ENCODE measurements around the gene MTCP1.

Gene MTCP1

GRCh38 chrX:155052738-155053498 lies 18.0 kb downstream of the MTCP1 start:
- DNase-seq, result no peak

- DNase-seq, result peak; percentile 60
Measured at GRCh38 chrX:155048977-155049619, 21.8 kb downstream of the MTCP1 start.

GRCh38 chrX:155046811-155047528 lies 24.0 kb downstream of the MTCP1 start:
- no peak for DNase-seq

- no peak for DNase-seq
Measured at GRCh38 chrX:155046129-155046810, 24.7 kb downstream of the MTCP1 start.

DNA sequence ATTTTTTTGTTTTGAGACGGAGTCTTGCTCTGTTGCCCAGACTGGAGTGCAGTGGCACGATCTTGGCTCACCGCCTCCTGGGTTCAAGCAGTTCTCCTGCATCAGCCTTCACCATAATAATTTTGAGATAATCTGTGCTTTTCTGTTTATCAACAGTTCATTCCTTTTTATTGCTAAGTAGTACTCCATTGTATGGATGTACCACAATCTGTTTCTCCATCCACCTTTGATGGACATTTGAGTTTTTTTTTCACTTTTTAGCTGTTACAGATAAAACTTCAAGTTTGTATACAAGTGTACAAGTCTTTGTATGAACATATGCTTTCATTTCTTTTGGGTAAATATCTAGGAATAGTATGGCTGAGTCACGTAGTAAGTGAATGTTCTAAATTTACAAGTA lies 35.2 kb downstream of the MTCP1 start:
- DNase-seq, result no peak

- no peak for DNase-seq
Measured at GRCh38 chrX:155031657-155032056, 39.3 kb downstream of the MTCP1 start.

GRCh38 chrX:155028877-155029291 lies 42.1 kb downstream of the MTCP1 start:
- no peak for DNase-seq

DNA sequence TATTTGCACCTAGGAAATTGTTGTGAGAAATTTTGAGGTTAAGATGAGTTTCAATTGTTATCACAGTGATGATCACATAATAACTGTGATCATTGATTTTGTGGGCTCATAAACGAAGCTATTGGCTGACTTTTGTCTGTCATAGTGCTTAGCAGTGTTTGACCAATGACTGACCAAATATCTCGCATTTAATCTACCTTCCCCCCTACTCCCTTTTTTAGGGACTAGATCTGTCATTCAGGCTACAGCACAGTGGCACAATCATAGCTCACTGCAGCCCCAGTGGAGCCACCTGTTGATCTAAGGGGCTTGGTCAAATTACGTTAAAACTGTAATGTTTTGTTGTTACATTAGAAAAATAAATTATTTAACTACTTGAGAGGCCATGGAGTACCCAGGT lies 42.8 kb downstream of the MTCP1 start:
- DNase-seq, result peak; percentile 10

DNA sequence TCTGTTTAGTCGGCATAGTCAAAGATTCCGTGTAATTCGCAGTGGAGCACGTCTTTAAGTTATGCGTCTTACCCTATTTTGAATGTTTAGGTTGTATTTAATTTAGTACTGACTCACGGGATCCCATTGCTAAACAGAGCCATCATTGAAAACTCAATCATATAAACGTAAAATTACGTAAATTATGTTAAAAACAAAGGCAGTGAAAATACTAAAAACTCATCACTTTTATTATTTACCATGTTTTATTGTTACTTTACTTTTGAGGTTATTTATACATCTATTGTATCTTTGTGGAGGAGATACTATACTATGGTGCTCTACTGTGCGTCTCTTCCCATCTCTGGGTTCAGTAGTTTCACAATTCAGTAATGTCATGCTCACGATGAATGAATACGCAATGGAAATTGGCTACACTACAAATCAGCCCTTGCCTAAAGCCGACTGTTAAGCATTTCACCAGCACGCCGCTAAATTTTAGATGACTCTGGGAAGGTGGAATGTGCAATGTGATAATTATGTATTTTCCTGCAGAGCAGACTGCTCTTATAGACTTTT lies 43.3 kb downstream of the MTCP1 start:
- peak; percentile 31 for DNase-seq

- peak; percentile 97 for DNase-seq
Measured at GRCh38 chrX:155026727-155027508, 44.0 kb downstream of the MTCP1 start, which contains the start of gene FUNDC2. Gene FUNDC2 (plus strand): TSS chrX:155026844. CDS start chrX:155026939, 95 bp downstream.

DNA sequence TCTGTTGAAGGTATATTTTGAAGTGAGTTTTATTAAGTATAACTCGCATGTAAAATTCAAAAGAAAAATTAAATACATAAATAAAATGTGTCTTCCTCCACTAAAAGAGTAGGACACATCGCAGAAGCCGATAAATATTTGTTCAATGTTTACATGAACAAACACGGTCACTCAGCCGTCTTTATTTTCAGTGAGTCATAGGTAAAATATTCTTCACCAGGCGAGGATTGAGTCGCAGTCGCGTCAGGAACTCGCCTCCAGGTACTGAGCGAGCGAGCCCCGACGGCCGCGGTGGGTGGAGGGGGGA lies 44.6 kb downstream of the MTCP1 start:
- no peak for DNase-seq

GRCh38 chrX:155023907-155024833 lies 46.8 kb downstream of the MTCP1 start:
- DNase-seq, result no peak

GRCh38 chrX:155022585-155022984 lies 48.4 kb downstream of the MTCP1 start, which contains the start of gene F8:
Gene F8 (minus strand): TSS chrX:155022723. CDS start chrX:155022552, 171 bp downstream.
- no peak for DNase-seq

- no peak for DNase-seq
Measured at GRCh38 chrX:155020591-155020990, 50.3 kb downstream of the MTCP1 start.

Data from CD4-positive, alpha-beta T cell treated with Interleukin-21 for 1 hour (primary cell).